GM18507 (cell line): ENCODE data around the gene RHD.
"Not testable (repeated sequence)": the region's sequence is repeated elsewhere in the genome, so short reads cannot be mapped to it uniquely, and the experiment has no call there.

Source experiments
- DNase-seq: peaks from one replicate; pipeline ENCODE4 v3.0.0; 2011; ENCODE audit warnings: low read depth; ENCODE audit not compliant: insufficient read length; ENCODE audit errors: extremely low spot score
- FAIRE-seq: peaks from 2 replicates; lab custom pipeline; 2011; peaks lifted over from hg19 to GRCh38; lab: Jason Lieb, UNC

Gene RHD

GRCh38 chr1:25272238-25272637, at the start of gene RHD:
RHD (plus strand) TSS chr1:25272509; CDS start chr1:25272548, 39 bp downstream.
- not testable (repeated sequence) for DNase-seq, FAIRE-seq

- no peak for DNase-seq
- FAIRE-seq: no peak
Observed at GRCh38 chr1:25222606-25223005, 49.7 kb upstream of the RHD start.

GRCh38 chr1:25223471-25223870, 48.8 kb upstream of the RHD start:
- FAIRE-seq: no peak
- DNase-seq: no peak

- DNase-seq: peak; percentile 95
- FAIRE-seq: peak; percentile 98
Observed at GRCh38 chr1:25232027-25232865, 40.1 kb upstream of the RHD start, which contains the start of gene SYF2. SYF2 (minus strand) TSS chr1:25232502; CDS start chr1:25232467, 35 bp downstream.

- FAIRE-seq: peak; percentile 93
- no peak for DNase-seq
Observed at GRCh38 chr1:25232866-25233784, 39.2 kb upstream of the RHD start.

- DNase-seq, FAIRE-seq: not testable (repeated sequence)
Observed at GRCh38 chr1:25235411-25235810, 36.9 kb upstream of the RHD start.

- not testable (repeated sequence) for FAIRE-seq, DNase-seq
Observed at GRCh38 chr1:25236261-25236660, 36.0 kb upstream of the RHD start.

- FAIRE-seq (no peak), DNase-seq (no peak)
Observed at GRCh38 chr1:25238046-25238445, 34.3 kb upstream of the RHD start.

- FAIRE-seq (peak; percentile 91), DNase-seq (peak; percentile 74)
Observed at GRCh38 chr1:25239681-25240541, 32.4 kb upstream of the RHD start.

GRCh38 chr1:25243907-25244306, 28.4 kb upstream of the RHD start:
- no peak for FAIRE-seq

GRCh38 chr1:25245393-25245792, 26.9 kb upstream of the RHD start:
- DNase-seq (no peak), FAIRE-seq (no peak)

More at GRCh38 chr1:25243907-25244306, 28.4 kb upstream of the RHD start:
- no peak for DNase-seq

- FAIRE-seq (peak; percentile 18), DNase-seq (no peak)
Observed at GRCh38 chr1:25245809-25246599, 26.3 kb upstream of the RHD start.

- FAIRE-seq: no peak
- no peak for DNase-seq
Observed at GRCh38 chr1:25246600-25247023, 25.7 kb upstream of the RHD start.

GRCh38 chr1:25247024-25247828, 25.1 kb upstream of the RHD start, which contains the start of gene RSRP1:
RSRP1 (minus strand) TSS chr1:25247454; CDS start chr1:25246963, 491 bp downstream.
- FAIRE-seq (peak; percentile 97), DNase-seq (peak; percentile 100)

- no peak for FAIRE-seq
- no peak for DNase-seq
Observed at GRCh38 chr1:25247829-25248754, 24.2 kb upstream of the RHD start.

- DNase-seq: no peak
- FAIRE-seq: no peak
Observed at GRCh38 chr1:25253911-25254310, 18.4 kb upstream of the RHD start.
